ES-I3 (cell line): ENCODE results near the gene RANBP3.
"Not testable (repeated sequence)": the region's sequence is repeated elsewhere in the genome, so short reads cannot be mapped to it uniquely, and the experiment has no call there.

Experiments used
- H3K36me3 ChIP-seq: 2 replicates; pipeline ENCODE4 v1.6.1; 2013; ENCODE audit warnings: mild to moderate bottlenecking, low read length, control low read depth, moderate library complexity; ENCODE audit not compliant: insufficient read depth
- H3K4me1 ChIP-seq: 2 replicates; pipeline ENCODE4 v1.6.1; 2013; ENCODE audit warnings: mild to moderate bottlenecking, control low read depth, low read length; ENCODE audit not compliant: insufficient read depth
- H3K9ac ChIP-seq: 2 replicates; pipeline ENCODE4 v1.6.1; 2013; ENCODE audit warnings: low read depth, mild to moderate bottlenecking, low read length, moderate library complexity
- H3K9me3 ChIP-seq: 2 replicates; pipeline ENCODE4 v1.6.1; 2013; ENCODE audit warnings: mild to moderate bottlenecking, low read length, moderate library complexity; ENCODE audit not compliant: control insufficient read depth, insufficient read depth

RANBP3 gene

GRCh38 chr19:5971714-5972354, 6.1 kb downstream of the RANBP3 start:
- 0 out of 2 replicates have a peak, but pooled peaks cover 5% of the 10 kb centered on the region for H3K36me3 ChIP-seq
- H3K4me1 ChIP-seq: peaks cover 19% of the 10 kb centered on the region
- no peaks in the 10 kb centered on the region for H3K9me3 ChIP-seq
- H3K9ac ChIP-seq: no peak overlapping the region

GRCh38 chr19:5969476-5969875, 8.5 kb downstream of the RANBP3 start:
- H3K9me3 ChIP-seq: no peaks in the 10 kb centered on the region
- H3K36me3 ChIP-seq: no peaks in the 10 kb centered on the region
- H3K9ac ChIP-seq: no peak overlapping the region
- peaks cover 19% of the 10 kb centered on the region for H3K4me1 ChIP-seq

- no peaks in the 10 kb centered on the region for H3K9me3 ChIP-seq
- H3K36me3 ChIP-seq: no peaks in the 10 kb centered on the region
- peaks cover 15% of the 10 kb centered on the region; the same call in 1 of the 2 replicates for H3K4me1 ChIP-seq
- H3K9ac ChIP-seq: no peak overlapping the region
These were observed 9.2 kb downstream of the RANBP3 start for GRCh38 chr19:5968431-5969373.

- H3K9me3 ChIP-seq: no peaks in the 10 kb centered on the region
- H3K9ac ChIP-seq: no peak overlapping the region
- no peaks in the 10 kb centered on the region for H3K36me3 ChIP-seq
- H3K4me1 ChIP-seq: peaks cover 15% of the 10 kb centered on the region; the same call in 1 of the 2 replicates
These were observed 9.9 kb downstream of the RANBP3 start for GRCh38 chr19:5967994-5968430.

- H3K36me3 ChIP-seq: no peaks in the 10 kb centered on the region
- H3K9ac ChIP-seq: no peak overlapping the region
- H3K4me1 ChIP-seq: peaks cover 16% of the 10 kb centered on the region; the same call in 1 of the 2 replicates
- H3K9me3 ChIP-seq: no peaks in the 10 kb centered on the region
These were observed 10.4 kb downstream of the RANBP3 start for GRCh38 chr19:5967571-5967970.

GRCh38 chr19:5966941-5967340, 11.0 kb downstream of the RANBP3 start:
- H3K36me3 ChIP-seq: no peaks in the 10 kb centered on the region
- no peak overlapping the region for H3K9ac ChIP-seq
- H3K4me1 ChIP-seq: peaks cover 23% of the 10 kb centered on the region; the same call in 1 of the 2 replicates
- no peaks in the 10 kb centered on the region for H3K9me3 ChIP-seq

GRCh38 chr19:5966215-5966614, 11.7 kb downstream of the RANBP3 start:
- Histone ChIP-seq H3K9ac (no peak overlapping the region), H3K9me3 (no peaks in the 10 kb centered on the region), H3K4me1 (peaks cover 27% of the 10 kb centered on the region; the same call in 1 of the 2 replicates), H3K36me3 (no peaks in the 10 kb centered on the region)

- Histone ChIP-seq H3K9me3 (no peaks in the 10 kb centered on the region), H3K9ac (no peak overlapping the region), H3K36me3 (no peaks in the 10 kb centered on the region), H3K4me1 (peaks cover 27% of the 10 kb centered on the region; the same call in 1 of the 2 replicates)
These were observed 12.9 kb downstream of the RANBP3 start for GRCh38 chr19:5964816-5965565.

GRCh38 chr19:5963855-5964254, 14.1 kb downstream of the RANBP3 start:
- Histone ChIP-seq H3K36me3 (no peaks in the 10 kb centered on the region), H3K9ac (no peak overlapping the region), H3K4me1 (peaks cover 20% of the 10 kb centered on the region; the same call in 1 of the 2 replicates), H3K9me3 (no peaks in the 10 kb centered on the region)

GRCh38 chr19:5963259-5963658, 14.7 kb downstream of the RANBP3 start:
- not testable (repeated sequence) for H3K36me3 ChIP-seq, H3K9ac ChIP-seq, H3K9me3 ChIP-seq
- H3K4me1 ChIP-seq: peaks cover 20% of the 10 kb centered on the region; the same call in 1 of the 2 replicates

GRCh38 chr19:5961969-5962945, 15.7 kb downstream of the RANBP3 start:
- Histone ChIP-seq H3K9ac (no peak overlapping the region), H3K36me3 (no peaks in the 10 kb centered on the region), H3K9me3 (no peaks in the 10 kb centered on the region), H3K4me1 (peaks cover 25% of the 10 kb centered on the region; the same call in 1 of the 2 replicates)

- not testable (repeated sequence) for H3K9ac ChIP-seq
- H3K4me1 ChIP-seq: peaks cover 28% of the 10 kb centered on the region
These were observed 16.3 kb downstream of the RANBP3 start for GRCh38 chr19:5961641-5961968.

More at GRCh38 chr19:5961641-5961968, 16.3 kb downstream of the RANBP3 start:
- H3K36me3 ChIP-seq, H3K9me3 ChIP-seq: not testable (repeated sequence)
